CD8-positive, alpha-beta memory T cell (primary cell): ENCODE measurements around the gene VPS35L. TPM values are rescaled to one million over a fixed set of nuclear protein-coding genes. Genes with fewer than 3 reads are reported as not detected.

Experiments used
- CTCF ChIA-PET: fragments of 350-600 bp; sonication (Branson Sonifier 250); formaldehyde crosslinking; loops from one replicate; lab custom pipeline; 2021; ENCODE audit warnings: antibody characterized with exemption; lab: Charles Lee
- POLR2A ChIA-PET: fragments of 350-600 bp; sonication (Branson Sonifier 250); formaldehyde crosslinking; loops from one replicate; lab custom pipeline; 2021; ENCODE audit warnings: antibody characterized with exemption; lab: Charles Lee
- DNase-seq, 5 donors: peaks; one replicate each; pipeline versions ENCODE4 v3.0.0 to v3.0.0-alpha.2; 2020 to 2022; ENCODE audit warnings: mixed read lengths in 1 of 5
- H3K27ac ChIP-seq: one replicate; pipeline ENCODE4 v1.7.0; 2013; ENCODE audit warnings: low read depth, mild to moderate bottlenecking, low read length, moderate library complexity
- H3K27me3 ChIP-seq: 2 replicates; pipeline ENCODE4 v1.7.0; 2013; ENCODE audit warnings: low read length, mild to moderate bottlenecking; ENCODE audit not compliant: insufficient read depth, poor library complexity, severe bottlenecking
- H3K36me3 ChIP-seq: 2 replicates; pipeline ENCODE4 v1.7.0; 2013; ENCODE audit warnings: mild to moderate bottlenecking, low read length, moderate library complexity; ENCODE audit not compliant: insufficient read depth
- H3K4me1 ChIP-seq: 2 replicates; pipeline ENCODE4 v1.7.0; 2013; ENCODE audit warnings: mild to moderate bottlenecking, low read length, moderate library complexity; ENCODE audit not compliant: insufficient read depth
- H3K4me3 ChIP-seq: 2 replicates; pipeline ENCODE4 v1.7.0; 2013; ENCODE audit warnings: mild to moderate bottlenecking, low read length
- H3K9me3 ChIP-seq: 2 replicates; pipeline ENCODE4 v1.7.0; 2013; ENCODE audit warnings: mild to moderate bottlenecking, low read length
- H3K27ac Mint-ChIP-seq, 8 donors: one replicate each; pipeline ENCODE4 v1.8.0; 2020 to 2021; ENCODE audit warnings: mixed read lengths in 8 of 8, mild to moderate bottlenecking in 6 of 8, inconsistent platforms in 3 of 8, moderate library complexity in 3 of 8
- H3K27me3 Mint-ChIP-seq, 2 donors: one replicate each; pipeline ENCODE4 v1.8.0; 2020 to 2021; ENCODE audit warnings: mixed read lengths in 2 of 2, mild to moderate bottlenecking in 1 of 2, moderate library complexity in 1 of 2
- H3K36me3 Mint-ChIP-seq, 3 donors: one replicate each; pipeline ENCODE4 v1.8.0; 2020 to 2021; ENCODE audit warnings: mixed read lengths in 3 of 3, inconsistent platforms in 1 of 3, mild to moderate bottlenecking in 1 of 3
- H3K4me1 Mint-ChIP-seq, 3 donors: one replicate each; pipeline ENCODE4 v1.8.0; 2020 to 2021; ENCODE audit warnings: mixed read lengths in 3 of 3, inconsistent platforms in 1 of 3, mild to moderate bottlenecking in 1 of 3
- H3K4me3 Mint-ChIP-seq, 7 donors: one replicate each; pipeline ENCODE4 v1.8.0; 2020 to 2021; ENCODE audit warnings: mixed read lengths in 7 of 7, mild to moderate bottlenecking in 6 of 7, moderate library complexity in 4 of 7, inconsistent platforms in 2 of 7
- H3K9me3 Mint-ChIP-seq, 5 donors: one replicate each; pipeline ENCODE4 v1.8.0; 2020 to 2022; ENCODE audit warnings: mixed read lengths in 5 of 5, mild to moderate bottlenecking in 3 of 5, moderate library complexity in 2 of 5, inconsistent platforms in 1 of 5
- polyA plus RNA-seq: library from polyadenylated mRNA; unstranded; fragments of 300-500 nt; fragmentation: Illumina TruSeq; gene quantifications from one replicate; pipeline ENCODE4 v1.2.3, GENCODE V29; 2021
- total RNA-seq, 2 experiments: library from RNA; stranded (reverse); gene quantifications; one replicate each; pipeline ENCODE4 v1.2.3, GENCODE V29; 2021

The VPS35L gene
- total and polyA plus RNA-seq, 3 experiments from 2014 or later, result 37.4 to 52.3 (median 40.2) TPM

DNA sequence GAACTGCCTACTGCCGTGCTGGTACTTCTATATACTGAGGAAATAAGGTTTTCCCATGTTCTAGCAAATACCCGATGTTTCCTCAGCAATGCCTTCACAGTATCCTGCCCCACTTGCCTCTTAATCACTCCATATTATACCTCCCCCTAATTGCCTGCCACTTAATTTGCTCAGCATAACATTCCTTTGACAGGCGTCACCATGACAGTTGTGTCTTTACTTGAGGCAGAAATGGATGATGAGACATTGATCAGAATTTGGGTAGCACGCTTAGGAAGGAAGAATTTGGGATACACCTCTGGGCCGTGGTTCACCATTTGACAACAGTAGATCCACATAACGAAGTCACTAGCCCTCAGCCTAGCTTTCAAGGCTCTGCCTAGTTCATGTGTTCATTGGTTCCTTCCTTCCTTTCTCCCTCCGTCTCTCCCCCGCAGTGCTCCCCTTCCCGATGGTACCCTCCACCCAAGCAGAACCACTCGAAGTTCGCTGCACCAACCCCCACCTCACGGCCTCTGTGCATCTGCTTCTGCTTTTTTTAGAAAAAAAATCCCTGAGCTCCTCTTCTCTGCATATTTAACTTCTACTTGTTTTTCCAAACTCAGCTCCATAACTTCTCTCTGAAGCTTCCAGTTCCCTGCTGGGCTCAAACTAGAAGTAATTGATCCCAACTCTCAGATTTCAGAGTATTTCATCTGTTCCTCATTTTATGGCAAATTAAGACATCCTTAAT, 182.0 kb downstream of the VPS35L start:
- Histone ChIP-seq H3K27me3 (no peaks in the 10 kb centered on the region), H3K36me3 (no peaks in the 10 kb centered on the region), H3K4me3 (no peak overlapping the region), H3K4me1 (no peaks in the 10 kb centered on the region), H3K9me3 (no peaks in the 10 kb centered on the region), H3K27ac (no peak overlapping the region)
- Mint-ChIP-seq H3K9me3 (no peaks in the 10 kb centered on the region), H3K36me3 (peaks cover 0 to 6% (median 3%) of the 10 kb centered on the region in 3 donors), H3K27me3 (peaks cover 0 to 1% of the 10 kb centered on the region in 2 donors), H3K4me1 (no peaks in the 10 kb centered on the region), H3K27ac (peak overlapping the region in 1 of 8 donors; percentile 11), H3K4me3 (no peak overlapping the region)
- DNase-seq, result no peak
- CTCF ChIA-PET, result interaction anchor here (0.7 kb wide), 1 partner anchor 96 kb away, joined by 3 read pairs; no protein-coding TSS in a partner anchor
- POLR2A ChIA-PET, result no interaction called here

DNA sequence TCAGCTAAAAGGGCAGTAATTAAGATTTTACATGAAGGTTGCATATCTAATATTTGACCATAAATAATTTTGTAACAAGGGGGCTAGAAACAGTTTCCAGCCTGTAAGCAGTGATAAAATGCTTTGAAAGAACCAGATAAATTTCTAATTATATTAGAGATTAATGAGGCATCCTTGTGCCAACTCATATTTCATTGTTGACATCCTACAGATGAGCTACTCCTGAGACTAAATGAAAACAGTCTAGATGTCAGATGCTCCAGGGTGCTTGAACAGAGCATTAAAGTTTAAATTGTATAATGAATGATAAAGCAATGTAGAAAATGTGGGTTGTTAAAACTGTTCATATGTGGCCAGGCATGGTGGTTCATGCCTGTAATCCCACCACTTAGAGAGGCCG, 185.9 kb downstream of the VPS35L start:
- Mint-ChIP-seq H3K36me3 (peaks cover 0 to 2% (median 0%) of the 10 kb centered on the region in 3 donors), H3K4me3 (no peak overlapping the region), H3K27me3 (peaks cover 0 to 1% of the 10 kb centered on the region in 2 donors), H3K9me3 (no peaks in the 10 kb centered on the region), H3K4me1 (no peaks in the 10 kb centered on the region), H3K27ac (no peak overlapping the region)
- Histone ChIP-seq H3K4me3 (no peak overlapping the region), H3K27me3 (no peaks in the 10 kb centered on the region), H3K9me3 (no peaks in the 10 kb centered on the region), H3K27ac (no peak overlapping the region), H3K4me1 (no peaks in the 10 kb centered on the region), H3K36me3 (no peaks in the 10 kb centered on the region)
- POLR2A ChIA-PET, result no interaction called here
- DNase-seq, result no peak
- CTCF ChIA-PET, result no interaction called here

DNA sequence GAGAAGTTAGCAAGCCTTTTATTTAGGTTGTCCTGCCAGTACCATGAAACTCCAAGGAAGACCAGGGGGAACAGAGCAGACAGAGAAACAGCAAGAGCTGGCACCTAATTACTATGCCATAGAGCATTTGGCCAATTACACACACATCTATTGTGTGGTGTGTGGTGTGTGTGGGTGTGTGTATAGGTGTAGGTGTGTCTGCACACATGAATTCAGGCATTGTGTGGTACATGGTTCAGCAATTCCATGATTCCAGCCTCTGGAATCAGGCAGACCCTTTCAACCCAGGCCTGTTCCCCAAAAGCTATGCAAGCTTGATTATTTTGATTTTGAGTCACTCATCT, 188.3 kb downstream of the VPS35L start:
- CTCF ChIA-PET, result no interaction called here
- H3K4me3 ChIP-seq, result no peak overlapping the region
- H3K4me1 Mint-ChIP-seq, result no peaks in the 10 kb centered on the region
- peaks cover 0 to 1% of the 10 kb centered on the region in 2 donors for H3K27me3 Mint-ChIP-seq
- no peaks in the 10 kb centered on the region for H3K9me3 Mint-ChIP-seq
- H3K27me3 ChIP-seq, result no peaks in the 10 kb centered on the region
- no peak overlapping the region for H3K27ac ChIP-seq
- H3K36me3 Mint-ChIP-seq, result peaks cover 0 to 2% (median 0%) of the 10 kb centered on the region in 3 donors
- POLR2A ChIA-PET, result no interaction called here
- no peaks in the 10 kb centered on the region for H3K9me3 ChIP-seq
- H3K36me3 ChIP-seq, result no peaks in the 10 kb centered on the region
- H3K4me3 Mint-ChIP-seq, result no peak overlapping the region
- no peaks in the 10 kb centered on the region for H3K4me1 ChIP-seq
- DNase-seq, result no peak
- H3K27ac Mint-ChIP-seq, result no peak overlapping the region

DNA sequence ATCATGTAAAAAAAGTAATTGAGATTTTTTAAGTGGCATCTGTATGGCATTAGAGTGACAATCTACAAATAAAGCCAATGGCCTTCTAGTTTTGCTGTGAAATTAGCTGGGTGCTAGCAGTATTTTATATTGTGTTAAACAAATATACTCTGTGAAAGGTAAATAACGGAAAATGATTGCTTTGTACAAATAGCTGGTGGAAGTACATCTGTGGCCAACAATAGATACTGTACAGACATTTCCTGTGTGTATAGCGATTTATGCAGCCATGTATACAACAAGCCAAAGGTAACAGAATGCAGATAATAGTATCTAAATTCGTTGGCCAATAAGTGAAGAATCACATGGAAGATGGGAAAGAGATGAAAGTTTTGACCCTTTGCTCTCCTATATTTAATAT, 189.2 kb downstream of the VPS35L start:
- no peak overlapping the region for H3K4me3 ChIP-seq
- DNase-seq, result no peak
- CTCF ChIA-PET, result no interaction called here
- H3K27ac ChIP-seq, result no peak overlapping the region
- Mint-ChIP-seq H3K27ac (no peak overlapping the region), H3K36me3 (peaks cover 0 to 1% (median 0%) of the 10 kb centered on the region in 3 donors), H3K27me3 (peaks cover 0 to 1% of the 10 kb centered on the region in 2 donors), H3K4me3 (no peak overlapping the region), H3K9me3 (no peaks in the 10 kb centered on the region), H3K4me1 (no peaks in the 10 kb centered on the region)
- H3K4me1 ChIP-seq, result no peaks in the 10 kb centered on the region
- POLR2A ChIA-PET, result no interaction called here
- no peaks in the 10 kb centered on the region for H3K27me3 ChIP-seq
- no peaks in the 10 kb centered on the region for H3K9me3 ChIP-seq
- no peaks in the 10 kb centered on the region for H3K36me3 ChIP-seq

DNA sequence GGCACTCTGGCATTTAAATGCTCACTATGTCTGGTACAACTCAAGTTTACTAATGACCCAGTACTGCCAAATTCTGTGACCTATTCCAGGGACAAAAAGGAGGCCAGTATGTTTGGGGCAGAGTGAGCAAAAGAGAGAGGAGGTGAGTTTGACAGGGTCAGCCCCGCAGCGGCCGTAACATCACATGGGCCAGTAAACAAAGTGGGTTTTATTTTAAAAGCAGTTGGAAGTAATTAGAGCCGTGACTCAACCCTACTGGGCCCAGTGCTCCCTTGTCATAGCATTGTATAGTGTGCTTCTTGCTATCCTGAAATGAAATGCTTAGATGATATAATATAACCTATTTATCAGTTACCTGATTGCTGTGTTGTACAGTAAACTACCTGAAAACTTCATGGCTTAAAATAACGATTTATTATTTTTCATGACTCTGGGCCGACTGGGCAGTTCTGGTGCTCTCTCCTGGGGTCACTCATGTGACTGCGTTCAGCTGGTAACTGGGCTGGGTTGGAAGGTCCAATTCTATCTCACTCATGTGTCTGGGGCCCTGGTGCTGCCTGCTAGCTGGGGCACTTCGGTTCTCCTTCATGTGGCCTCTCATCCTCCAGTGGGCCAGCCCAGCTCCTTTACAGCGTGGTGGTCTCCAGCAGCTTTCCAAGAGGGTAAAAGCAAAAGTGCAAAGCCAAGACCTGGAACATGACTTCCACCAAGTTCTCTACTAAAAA, 189.9 kb downstream of the VPS35L start:
- H3K4me1 ChIP-seq, result no peaks in the 10 kb centered on the region
- ChIA-PET POLR2A (no interaction called here), CTCF (no interaction called here)
- H3K4me3 ChIP-seq, result no peak overlapping the region
- no peak overlapping the region for H3K27ac ChIP-seq
- no peak overlapping the region for H3K4me3 Mint-ChIP-seq
- H3K36me3 ChIP-seq, result no peaks in the 10 kb centered on the region
- peaks cover 0 to 1% of the 10 kb centered on the region in 2 donors for H3K27me3 Mint-ChIP-seq
- no peaks in the 10 kb centered on the region for H3K4me1 Mint-ChIP-seq
- H3K9me3 Mint-ChIP-seq, result no peaks in the 10 kb centered on the region
- H3K27me3 ChIP-seq, result no peaks in the 10 kb centered on the region
- H3K9me3 ChIP-seq, result no peaks in the 10 kb centered on the region
- no peak for DNase-seq
- H3K27ac Mint-ChIP-seq, result peak overlapping the region in 1 of 8 donors; percentile 92
- H3K36me3 Mint-ChIP-seq, result no peaks in the 10 kb centered on the region

DNA sequence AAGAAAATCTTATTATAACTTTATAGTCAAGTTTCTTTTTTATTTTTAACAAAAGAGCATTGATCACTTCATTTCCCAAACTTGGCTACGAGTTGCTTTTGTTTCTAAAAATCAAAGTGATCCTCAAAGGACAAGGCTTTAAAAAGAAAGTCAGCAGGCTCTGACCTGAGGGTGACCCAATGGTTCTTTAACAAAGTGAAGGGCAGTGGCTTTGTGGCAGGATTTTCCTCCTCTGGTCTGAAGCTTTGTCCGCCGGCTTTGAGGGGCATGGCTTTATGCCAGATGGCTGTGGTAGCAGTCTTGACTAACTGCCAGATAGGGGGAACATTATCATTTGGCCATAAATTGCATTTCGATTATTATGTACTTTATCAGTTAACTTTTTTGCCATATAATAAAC, 191.1 kb downstream of the VPS35L start:
- Histone ChIP-seq H3K27ac (no peak overlapping the region), H3K9me3 (no peaks in the 10 kb centered on the region), H3K36me3 (no peaks in the 10 kb centered on the region), H3K4me1 (no peaks in the 10 kb centered on the region), H3K4me3 (no peak overlapping the region), H3K27me3 (no peaks in the 10 kb centered on the region)
- Mint-ChIP-seq H3K9me3 (no peaks in the 10 kb centered on the region), H3K27me3 (peaks cover 0 to 1% of the 10 kb centered on the region in 2 donors), H3K4me3 (no peak overlapping the region), H3K27ac (no peak overlapping the region), H3K36me3 (no peaks in the 10 kb centered on the region), H3K4me1 (no peaks in the 10 kb centered on the region)
- POLR2A ChIA-PET, result no interaction called here
- DNase-seq, result no peak
- CTCF ChIA-PET, result interaction anchor here (1.0 kb wide), 1 partner anchor 50 kb away, joined by 3 read pairs; no protein-coding TSS in a partner anchor

DNA sequence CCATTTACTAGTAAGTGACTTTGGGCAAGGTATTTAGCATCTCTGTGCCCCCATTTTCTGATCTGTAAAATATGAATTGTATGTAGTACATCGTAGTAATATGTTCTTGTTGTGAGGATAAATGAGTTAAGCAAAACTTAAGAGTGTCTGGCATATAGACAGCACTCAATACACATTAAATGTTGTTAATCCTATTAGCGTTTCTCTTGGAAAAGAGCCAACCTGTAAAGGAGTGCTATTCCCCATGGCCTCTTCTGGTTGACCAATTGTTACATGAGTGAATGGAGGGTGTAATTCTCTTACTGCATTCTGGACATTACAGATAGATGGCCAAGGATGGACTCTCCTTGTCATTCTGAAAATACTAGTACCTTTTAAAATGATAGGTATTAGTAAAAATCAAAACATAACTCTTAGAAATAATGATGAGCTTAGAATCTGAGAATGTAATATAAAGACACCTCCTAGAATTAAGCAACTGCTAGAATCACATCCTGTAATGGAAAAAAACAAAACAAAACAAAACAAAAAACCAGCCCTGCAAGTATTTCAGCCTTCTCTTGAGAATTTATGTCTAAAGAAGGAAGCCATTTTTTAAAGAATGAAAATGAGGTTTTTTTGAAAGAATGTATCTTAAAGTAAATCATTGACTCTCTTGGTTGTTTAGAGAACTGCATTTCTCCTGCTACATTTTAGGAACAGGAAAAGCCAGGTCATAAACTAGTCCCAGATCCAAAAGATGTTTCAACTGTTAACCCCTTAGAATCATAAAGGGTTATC, 193.1 kb downstream of the VPS35L start:
- Histone ChIP-seq H3K9me3 (no peaks in the 10 kb centered on the region), H3K4me1 (no peaks in the 10 kb centered on the region), H3K4me3 (no peak overlapping the region), H3K27ac (no peak overlapping the region), H3K27me3 (no peaks in the 10 kb centered on the region), H3K36me3 (no peaks in the 10 kb centered on the region)
- H3K36me3 Mint-ChIP-seq, result no peaks in the 10 kb centered on the region
- ChIA-PET POLR2A (no interaction called here), CTCF (no interaction called here)
- peak overlapping the region in 1 of 8 donors; percentile 32 for H3K27ac Mint-ChIP-seq
- no peaks in the 10 kb centered on the region for H3K9me3 Mint-ChIP-seq
- no peaks in the 10 kb centered on the region for H3K4me1 Mint-ChIP-seq
- no peak for DNase-seq
- H3K4me3 Mint-ChIP-seq, result no peak overlapping the region
- no peaks in the 10 kb centered on the region for H3K27me3 Mint-ChIP-seq

DNA sequence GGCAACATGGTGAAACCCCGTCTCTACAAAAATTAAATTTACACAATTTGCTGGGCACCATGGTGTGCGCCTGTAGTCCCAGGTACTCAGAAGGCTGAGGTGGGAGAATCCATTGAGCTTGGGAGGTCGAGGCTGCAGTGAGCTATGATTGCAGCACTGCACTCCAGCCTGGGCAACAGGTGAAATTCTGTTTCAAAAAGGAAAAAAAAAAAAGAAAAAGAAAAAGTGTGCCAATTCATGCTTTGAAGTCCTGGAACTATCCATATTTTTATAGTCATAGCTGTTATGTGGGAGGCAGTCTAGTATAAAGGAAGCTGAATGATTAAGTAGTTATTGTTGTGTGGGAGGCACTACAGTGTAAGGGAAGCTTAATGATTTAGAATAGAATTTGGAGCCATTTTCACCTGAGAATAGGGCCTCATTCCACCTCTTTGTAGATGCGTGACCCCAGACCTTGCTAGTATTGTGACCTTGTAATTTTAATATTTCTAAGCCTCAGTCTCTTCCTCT, 194.1 kb downstream of the VPS35L start:
- H3K9me3 Mint-ChIP-seq, result no peaks in the 10 kb centered on the region
- H3K4me1 Mint-ChIP-seq, result no peaks in the 10 kb centered on the region
- H3K4me3 Mint-ChIP-seq, result no peak overlapping the region
- H3K9me3 ChIP-seq, result no peaks in the 10 kb centered on the region
- no peak overlapping the region for H3K27ac ChIP-seq
- no peak for DNase-seq
- H3K4me1 ChIP-seq, result no peaks in the 10 kb centered on the region
- CTCF ChIA-PET, result no interaction called here
- H3K4me3 ChIP-seq, result no peak overlapping the region
- no peaks in the 10 kb centered on the region for H3K27me3 ChIP-seq
- H3K36me3 ChIP-seq, result no peaks in the 10 kb centered on the region
- POLR2A ChIA-PET, result no interaction called here
- H3K27ac Mint-ChIP-seq, result no peak overlapping the region
- H3K27me3 Mint-ChIP-seq, result no peaks in the 10 kb centered on the region
- H3K36me3 Mint-ChIP-seq, result no peaks in the 10 kb centered on the region
